Measurements from ENCODE around the gene FLT3.

Gene FLT3

DNA sequence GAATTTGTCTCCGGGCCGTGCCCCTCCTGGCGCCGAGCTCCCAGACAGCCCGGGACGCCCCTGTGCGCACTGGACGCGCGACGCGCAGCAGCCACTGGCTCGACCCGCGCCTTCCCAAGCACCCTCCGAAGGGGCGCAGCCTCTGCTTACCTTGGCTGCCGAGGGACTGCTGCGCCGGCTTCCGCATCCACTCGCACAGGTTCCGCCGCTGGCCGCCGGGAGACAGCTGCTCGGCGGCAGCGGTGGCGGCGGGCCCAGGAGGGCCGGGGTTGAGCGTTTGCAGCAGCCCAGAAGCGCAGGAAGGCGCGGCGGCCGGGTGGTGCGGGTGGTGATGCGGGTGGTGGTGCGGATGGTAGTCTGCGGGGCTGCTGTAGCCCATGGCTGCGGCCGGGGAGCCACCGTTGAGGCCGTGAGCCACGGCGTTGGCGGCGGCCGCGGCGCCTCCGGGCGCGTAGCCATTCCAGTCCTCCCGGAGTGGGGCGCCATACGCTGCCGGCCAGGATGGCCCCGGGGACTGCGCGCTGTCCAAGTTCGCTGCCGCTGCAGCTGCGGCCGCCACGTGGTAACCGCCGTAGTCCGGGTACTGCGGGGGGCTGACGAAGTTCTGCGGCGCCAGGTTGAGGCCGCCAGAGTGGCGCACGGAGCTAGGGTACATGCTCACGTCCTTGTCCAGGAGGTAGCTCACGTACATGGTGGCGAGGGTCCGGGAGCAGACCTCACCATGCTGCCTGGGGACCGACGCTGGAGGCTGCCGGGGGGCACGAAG, 131.9 kb downstream of the FLT3 start:
- DNase-seq, result no peak
- Histone ChIP-seq H3K9me3 (no peaks in the 10 kb centered on the region), H3K4me1 (no peaks in the 10 kb centered on the region), H3K36me3 (no peaks in the 10 kb centered on the region), H3K27me3 (peaks cover 100% of the 10 kb centered on the region), H3K4me3 (ENCODE audit: low read depth, low read length) (no peak overlapping the region)
- TF ChIP-seq, protein P1, sequence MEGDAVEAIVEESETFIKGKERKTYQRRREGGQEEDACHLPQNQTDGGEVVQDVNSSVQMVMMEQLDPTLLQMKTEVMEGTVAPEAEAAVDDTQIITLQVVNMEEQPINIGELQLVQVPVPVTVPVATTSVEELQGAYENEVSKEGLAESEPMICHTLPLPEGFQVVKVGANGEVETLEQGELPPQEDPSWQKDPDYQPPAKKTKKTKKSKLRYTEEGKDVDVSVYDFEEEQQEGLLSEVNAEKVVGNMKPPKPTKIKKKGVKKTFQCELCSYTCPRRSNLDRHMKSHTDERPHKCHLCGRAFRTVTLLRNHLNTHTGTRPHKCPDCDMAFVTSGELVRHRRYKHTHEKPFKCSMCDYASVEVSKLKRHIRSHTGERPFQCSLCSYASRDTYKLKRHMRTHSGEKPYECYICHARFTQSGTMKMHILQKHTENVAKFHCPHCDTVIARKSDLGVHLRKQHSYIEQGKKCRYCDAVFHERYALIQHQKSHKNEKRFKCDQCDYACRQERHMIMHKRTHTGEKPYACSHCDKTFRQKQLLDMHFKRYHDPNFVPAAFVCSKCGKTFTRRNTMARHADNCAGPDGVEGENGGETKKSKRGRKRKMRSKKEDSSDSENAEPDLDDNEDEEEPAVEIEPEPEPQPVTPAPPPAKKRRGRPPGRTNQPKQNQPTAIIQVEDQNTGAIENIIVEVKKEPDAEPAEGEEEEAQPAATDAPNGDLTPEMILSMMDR (IDR thresholded peaks at IDR 0.05; ENCODE audit: low read depth, low read length), result no peak

DNA sequence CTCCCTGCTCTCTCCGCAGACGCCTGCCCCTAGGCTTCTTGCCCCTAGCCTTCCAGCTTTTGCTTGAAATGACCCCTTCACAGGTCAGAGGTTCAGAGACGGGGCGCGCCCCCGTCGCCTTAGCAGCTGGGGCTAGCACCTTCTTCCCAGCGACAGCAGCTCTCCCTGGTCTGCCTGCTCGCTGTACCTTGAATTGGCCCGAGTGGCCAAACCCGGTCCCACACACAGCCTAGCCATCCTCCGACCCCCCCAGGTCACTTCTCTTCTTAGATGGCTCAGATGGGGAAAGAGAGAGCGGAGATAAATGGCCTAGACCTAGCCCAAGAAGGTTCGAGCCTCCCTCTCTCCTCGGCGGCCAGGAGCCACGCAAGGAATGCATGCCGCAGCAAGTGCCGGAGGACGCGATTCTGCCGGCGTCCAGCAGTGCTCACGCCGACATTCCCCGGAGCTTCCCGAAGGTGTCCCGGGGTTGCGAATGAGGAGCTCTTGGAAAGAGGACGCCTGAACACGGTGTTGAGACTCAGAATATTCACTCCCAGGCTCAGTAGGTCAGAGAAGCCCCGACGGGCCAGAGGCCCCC, 132.6 kb downstream of the FLT3 start:
- TF ChIP-seq, protein P1 (IDR thresholded peaks at IDR 0.05; ENCODE audit: low read depth, low read length), result no peak
- Histone ChIP-seq H3K36me3 (no peaks in the 10 kb centered on the region), H3K27me3 (peaks cover 99% of the 10 kb centered on the region), H3K9me3 (no peaks in the 10 kb centered on the region), H3K4me1 (no peaks in the 10 kb centered on the region), H3K4me3 (ENCODE audit: low read depth, low read length) (no peak overlapping the region)
- no peak for DNase-seq

DNA sequence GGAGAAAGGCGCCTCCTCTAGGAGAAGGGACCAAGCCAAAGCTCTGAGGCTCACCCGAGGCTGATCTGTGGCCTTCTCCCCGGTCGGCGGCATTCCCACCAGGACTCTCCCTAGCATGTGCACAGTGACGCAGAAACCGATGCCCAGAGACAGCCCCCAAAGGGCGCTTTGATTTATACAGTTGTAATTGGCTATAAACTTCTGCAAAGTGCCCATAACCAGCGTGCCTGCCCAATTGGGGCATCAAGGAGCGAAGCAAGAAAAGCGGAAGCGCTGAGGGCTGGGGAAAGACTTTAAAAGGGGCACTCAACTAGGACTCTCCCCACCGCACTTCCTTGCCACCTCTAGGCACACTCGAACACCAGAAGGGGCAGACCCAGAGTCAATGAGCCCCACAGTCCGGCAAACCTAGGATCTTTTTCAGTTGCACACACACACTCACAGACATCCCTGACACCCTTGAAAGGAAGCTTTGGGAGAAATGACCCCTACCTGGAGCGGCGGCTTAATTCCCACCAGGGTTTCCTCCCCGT, 133.1 kb downstream of the FLT3 start:
- Histone ChIP-seq H3K9me3 (no peaks in the 10 kb centered on the region), H3K4me3 (ENCODE audit: low read depth, low read length) (no peak overlapping the region), H3K4me1 (no peaks in the 10 kb centered on the region), H3K27me3 (peaks cover 98% of the 10 kb centered on the region), H3K36me3 (no peaks in the 10 kb centered on the region)
- no peak for DNase-seq
- TF ChIP-seq, protein P1 (IDR thresholded peaks at IDR 0.05; ENCODE audit: low read depth, low read length), result no peak

DNA sequence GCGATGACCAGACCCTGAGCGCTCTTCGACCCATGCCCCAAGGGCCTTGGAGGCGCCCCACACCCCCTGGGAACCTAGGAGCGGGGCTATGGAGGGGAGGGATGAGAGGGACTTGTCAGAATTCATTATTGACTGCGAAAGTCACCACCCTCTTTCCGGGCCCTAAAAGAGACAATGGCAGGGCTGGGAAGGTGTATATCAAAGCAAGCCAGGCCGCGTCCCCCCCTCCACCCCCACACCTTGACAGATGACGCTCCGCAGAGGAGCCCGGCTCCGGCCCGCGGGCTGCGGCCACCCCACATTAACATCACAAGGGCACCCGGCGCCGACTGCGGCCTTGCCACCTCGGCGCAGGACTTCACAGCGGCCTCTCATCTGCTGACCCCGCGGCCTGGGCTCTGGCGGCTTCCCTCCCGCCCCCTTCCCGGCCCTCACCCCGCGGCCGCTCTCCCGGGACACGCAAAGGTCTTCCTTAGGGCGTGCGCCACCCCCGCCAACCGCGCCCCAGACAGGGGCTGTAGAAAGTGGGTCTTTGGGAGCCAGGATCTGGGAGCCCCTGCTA, 133.7 kb downstream of the FLT3 start:
- Histone ChIP-seq H3K36me3 (no peaks in the 10 kb centered on the region), H3K4me1 (no peaks in the 10 kb centered on the region), H3K4me3 (ENCODE audit: low read depth, low read length) (no peak overlapping the region), H3K9me3 (no peaks in the 10 kb centered on the region), H3K27me3 (peaks cover 98% of the 10 kb centered on the region)
- TF ChIP-seq, protein P1 (IDR thresholded peaks at IDR 0.05; ENCODE audit: low read depth, low read length), result no peak
- no peak for DNase-seq

DNA sequence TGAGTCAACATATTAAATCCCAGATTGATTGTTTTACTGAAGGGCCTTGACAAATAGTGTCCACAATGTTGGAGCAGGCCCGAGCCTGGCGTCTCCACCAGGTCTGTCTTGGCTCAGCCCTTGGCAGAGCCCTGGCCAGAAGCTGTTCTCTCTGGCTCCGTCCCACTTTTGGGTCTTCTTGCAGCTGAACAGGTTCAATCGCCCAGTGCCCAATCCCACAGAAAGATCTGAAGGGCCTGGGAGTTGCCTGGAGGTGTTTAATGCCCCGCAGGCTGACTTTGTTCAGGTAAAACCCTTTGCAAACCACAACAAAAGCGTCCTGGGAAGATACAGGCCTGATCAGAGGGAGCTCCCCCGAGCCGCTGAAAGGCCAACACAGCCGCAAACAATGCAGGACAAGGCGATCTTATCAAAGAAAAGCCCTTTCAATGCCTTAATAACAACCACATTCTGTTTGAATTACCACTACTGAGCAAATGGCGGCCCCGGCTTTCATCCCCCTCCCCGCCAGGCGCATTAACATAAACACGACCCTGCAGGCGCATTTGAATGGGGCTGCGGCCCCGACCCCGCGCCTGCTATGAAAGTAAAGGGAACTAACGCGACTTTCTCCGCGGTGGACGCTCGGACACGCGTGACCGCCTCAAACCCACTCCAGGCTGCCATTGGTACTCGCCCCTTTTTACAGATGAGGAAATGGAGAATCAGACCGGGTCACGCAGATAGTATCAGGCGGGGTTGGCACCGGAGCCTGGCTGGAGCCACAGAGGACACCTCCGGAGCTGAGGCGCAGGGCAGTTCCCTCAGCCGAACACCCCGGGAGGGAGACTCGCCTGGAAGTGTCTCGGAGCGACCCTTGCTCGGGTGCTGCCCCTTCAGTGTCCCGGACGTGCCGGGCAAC, 134.4 kb downstream of the FLT3 start:
- no peak for DNase-seq
- TF ChIP-seq, protein P1 (IDR thresholded peaks at IDR 0.05; ENCODE audit: low read depth, low read length), result no peak
- Histone ChIP-seq H3K9me3 (no peaks in the 10 kb centered on the region), H3K36me3 (no peaks in the 10 kb centered on the region), H3K27me3 (peaks cover 98% of the 10 kb centered on the region), H3K4me3 (ENCODE audit: low read depth, low read length) (no peak overlapping the region), H3K4me1 (no peaks in the 10 kb centered on the region)
